ENCODE data around the gene ZMYND8. TPM values are rescaled to one million over a fixed set of nuclear protein-coding genes. Genes with fewer than 3 reads are reported as not detected.
"Not testable (repeated sequence)": the region's sequence is repeated elsewhere in the genome, so short reads cannot be mapped to it uniquely, and the experiment has no call there.

The ZMYND8 gene
- polyA plus RNA-seq, 3 donors = 1.4 to 13.8 (median 5.8) TPM

- Histone ChIP-seq H3K4me1 (ENCODE audit: control insufficient read depth in 1 of 2, insufficient read depth in 2 of 2, low read length in 2 of 2) (no peaks in the 10 kb centered on the region), H3K4me2 (replicated peaks; ENCODE audit: extremely low read depth, low read length, poor library complexity, severe bottlenecking) (no peak overlapping the region), H3K9ac (ENCODE audit: insufficient read depth, low read length, poor library complexity, severe bottlenecking) (no peak overlapping the region), H4K20me1 (ENCODE audit: insufficient read depth, low read length) (peaks cover 7% of the 10 kb centered on the region), H2AFZ (ENCODE audit: insufficient read depth, low read depth, low read length, poor library complexity, severe bottlenecking) (no peak overlapping the region), H3K79me2 (ENCODE audit: insufficient read depth, low read length) (peaks cover 4% of the 10 kb centered on the region), H3K27ac (ENCODE audit: low read depth in 1 of 2, low read length in 2 of 2) (no peak overlapping the region), H3K36me3 (replicated peaks in 1 of 2; ENCODE audit: control insufficient read depth in 1 of 2, insufficient read depth in 2 of 2, low read length in 2 of 2) (peaks cover 78 to 91% of the 10 kb centered on the region in 2 donors), H3K4me3 (replicated peaks in 1 of 3; ENCODE audit: low read depth in 2 of 3, low read length in 3 of 3) (no peak overlapping the region), H3K9me3 (replicated peaks in 1 of 2; ENCODE audit: control insufficient read depth in 1 of 2, insufficient read depth in 1 of 2, low read length in 2 of 2) (no peaks in the 10 kb centered on the region), H3K27me3 (ENCODE audit: control insufficient read depth in 2 of 2, insufficient read depth in 2 of 2, low read length in 2 of 2) (no peaks in the 10 kb centered on the region)
- WGBS (ENCODE audit: insufficient coverage) = no CpG with 5 or more reads among the region's 4 CpGs
- Mint-ChIP-seq H3K4me3 (no peak overlapping the region), H3K27ac (no peak overlapping the region), H3K27me3 (ENCODE audit: low read depth in 3 of 3) (no peaks in the 10 kb centered on the region), H3K4me1 (no peaks in the 10 kb centered on the region), H3K36me3 (peaks cover 65 to 89% of the 10 kb centered on the region in 2 donors), H3K9me3 (no peaks in the 10 kb centered on the region)
- DNase-seq = no peak
- no peak for TF ChIP-seq CTCF (IDR thresholded peaks at IDR 0.05)
- intact Hi-C loops (cut with micrococcal nuclease) = no loop called here
Observed at GRCh38 chr20:47243003-47243402, 113.5 kb downstream of the ZMYND8 start.

- Histone ChIP-seq H2AFZ (ENCODE audit: insufficient read depth, low read depth, low read length, poor library complexity, severe bottlenecking) (no peak overlapping the region), H3K9ac (ENCODE audit: insufficient read depth, low read length, poor library complexity, severe bottlenecking) (no peak overlapping the region), H3K79me2 (ENCODE audit: insufficient read depth, low read length) (peaks cover 4% of the 10 kb centered on the region), H3K4me3 (replicated peaks in 1 of 3; ENCODE audit: low read depth in 2 of 3, low read length in 3 of 3) (no peak overlapping the region), H3K9me3 (replicated peaks in 1 of 2; ENCODE audit: control insufficient read depth in 1 of 2, insufficient read depth in 1 of 2, low read length in 2 of 2) (no peaks in the 10 kb centered on the region), H3K4me2 (replicated peaks; ENCODE audit: extremely low read depth, low read length, poor library complexity, severe bottlenecking) (no peak overlapping the region), H3K4me1 (ENCODE audit: control insufficient read depth in 1 of 2, insufficient read depth in 2 of 2, low read length in 2 of 2) (no peaks in the 10 kb centered on the region), H4K20me1 (ENCODE audit: insufficient read depth, low read length) (peaks cover 4% of the 10 kb centered on the region), H3K36me3 (replicated peaks in 1 of 2; ENCODE audit: control insufficient read depth in 1 of 2, insufficient read depth in 2 of 2, low read length in 2 of 2) (peaks cover 78 to 91% of the 10 kb centered on the region in 2 donors), H3K27me3 (ENCODE audit: control insufficient read depth in 2 of 2, insufficient read depth in 2 of 2, low read length in 2 of 2) (no peaks in the 10 kb centered on the region), H3K27ac (ENCODE audit: low read depth in 1 of 2, low read length in 2 of 2) (no peak overlapping the region)
- Mint-ChIP-seq H3K4me3 (no peak overlapping the region), H3K27me3 (ENCODE audit: low read depth in 3 of 3) (no peaks in the 10 kb centered on the region), H3K9me3 (no peaks in the 10 kb centered on the region), H3K27ac (peak overlapping the region in 2 of 7 donors; percentile 3 to 9), H3K36me3 (peaks cover 69 to 89% of the 10 kb centered on the region in 2 donors), H3K4me1 (no peaks in the 10 kb centered on the region)
- DNase-seq = no peak
- no peak for TF ChIP-seq CTCF (IDR thresholded peaks at IDR 0.05)
- intact Hi-C loops (cut with micrococcal nuclease) = no loop called here
- 100% methylated on average over 3 of the region's 8 CpGs for WGBS (ENCODE audit: insufficient coverage)
Observed at GRCh38 chr20:47241345-47241781, 115.1 kb downstream of the ZMYND8 start.

GRCh38 chr20:47240096-47240495, 116.4 kb downstream of the ZMYND8 start:
- H3K4me2 ChIP-seq (replicated peaks; ENCODE audit: extremely low read depth, low read length, poor library complexity, severe bottlenecking); H3K9me3 ChIP-seq (replicated peaks in 1 of 2; ENCODE audit: control insufficient read depth in 1 of 2, insufficient read depth in 1 of 2, low read length in 2 of 2); H3K27ac ChIP-seq (ENCODE audit: low read depth in 1 of 2, low read length in 2 of 2); H3K4me3 Mint-ChIP-seq; H3K4me3 ChIP-seq (replicated peaks in 1 of 3; ENCODE audit: low read depth in 2 of 3, low read length in 3 of 3); H3K27me3 ChIP-seq (ENCODE audit: control insufficient read depth in 2 of 2, insufficient read depth in 2 of 2, low read length in 2 of 2); H2AFZ ChIP-seq (ENCODE audit: insufficient read depth, low read depth, low read length, poor library complexity, severe bottlenecking); H3K79me2 ChIP-seq (ENCODE audit: insufficient read depth, low read length); H3K9me3 Mint-ChIP-seq; intact Hi-C loops (cut with micrococcal nuclease); H3K9ac ChIP-seq (ENCODE audit: insufficient read depth, low read length, poor library complexity, severe bottlenecking); H3K4me1 Mint-ChIP-seq; H3K27ac Mint-ChIP-seq; H4K20me1 ChIP-seq (ENCODE audit: insufficient read depth, low read length); H3K27me3 Mint-ChIP-seq (ENCODE audit: low read depth in 3 of 3); DNase-seq; H3K4me1 ChIP-seq (ENCODE audit: control insufficient read depth in 1 of 2, insufficient read depth in 2 of 2, low read length in 2 of 2): not testable (repeated sequence)
- WGBS (ENCODE audit: insufficient coverage) = 100% methylated on average over 17 of the region's 20 CpGs
- peaks cover 66 to 89% of the 10 kb centered on the region in 2 donors for H3K36me3 Mint-ChIP-seq
- peaks cover 78 to 91% of the 10 kb centered on the region in 2 donors for H3K36me3 ChIP-seq (replicated peaks in 1 of 2; ENCODE audit: control insufficient read depth in 1 of 2, insufficient read depth in 2 of 2, low read length in 2 of 2)

Data from CD14-positive monocyte (primary cell).